NOMO-1 treated with DMSO at 0.1 percent for 48 hours (cell line): Measurements from ENCODE around the gene INSC.

Experiments
- DNase-seq: peaks from one replicate; lab custom pipeline; 2025; ENCODE audit not compliant: unreplicated experiment; lab: John Stamatoyannopoulos, UW

INSC gene

GRCh38 chr11:15278128-15278527 lies 163.4 kb downstream of the INSC start:
- no peak for DNase-seq

GRCh38 chr11:15280393-15280792 lies 165.7 kb downstream of the INSC start:
- DNase-seq = no peak

GRCh38 chr11:15282754-15283153 lies 168.0 kb downstream of the INSC start:
- DNase-seq = no peak

GRCh38 chr11:15286465-15286864 lies 171.7 kb downstream of the INSC start:
- no peak for DNase-seq

- DNase-seq = no peak
These were observed 174.1 kb downstream of the INSC start for GRCh38 chr11:15288863-15289262.

- DNase-seq = no peak
These were observed 175.0 kb downstream of the INSC start for GRCh38 chr11:15289723-15290122.

- DNase-seq = no peak
These were observed 177.2 kb downstream of the INSC start for GRCh38 chr11:15291885-15292284.

- DNase-seq = no peak
These were observed 179.4 kb downstream of the INSC start for GRCh38 chr11:15293975-15294620.

- DNase-seq = no peak
These were observed 181.0 kb downstream of the INSC start for GRCh38 chr11:15295695-15296094.
